Colon (tissue), 2 donors: Measurements from ENCODE around the gene CFAP45.

ENCODE experiments used
- FAIRE-seq: peaks from 2 replicates; lab custom pipeline; 2012; peaks lifted over from hg19 to GRCh38; lab: Jason Lieb, UNC
- donor health status: control.
- donor health status: control.

Gene CFAP45

DNA sequence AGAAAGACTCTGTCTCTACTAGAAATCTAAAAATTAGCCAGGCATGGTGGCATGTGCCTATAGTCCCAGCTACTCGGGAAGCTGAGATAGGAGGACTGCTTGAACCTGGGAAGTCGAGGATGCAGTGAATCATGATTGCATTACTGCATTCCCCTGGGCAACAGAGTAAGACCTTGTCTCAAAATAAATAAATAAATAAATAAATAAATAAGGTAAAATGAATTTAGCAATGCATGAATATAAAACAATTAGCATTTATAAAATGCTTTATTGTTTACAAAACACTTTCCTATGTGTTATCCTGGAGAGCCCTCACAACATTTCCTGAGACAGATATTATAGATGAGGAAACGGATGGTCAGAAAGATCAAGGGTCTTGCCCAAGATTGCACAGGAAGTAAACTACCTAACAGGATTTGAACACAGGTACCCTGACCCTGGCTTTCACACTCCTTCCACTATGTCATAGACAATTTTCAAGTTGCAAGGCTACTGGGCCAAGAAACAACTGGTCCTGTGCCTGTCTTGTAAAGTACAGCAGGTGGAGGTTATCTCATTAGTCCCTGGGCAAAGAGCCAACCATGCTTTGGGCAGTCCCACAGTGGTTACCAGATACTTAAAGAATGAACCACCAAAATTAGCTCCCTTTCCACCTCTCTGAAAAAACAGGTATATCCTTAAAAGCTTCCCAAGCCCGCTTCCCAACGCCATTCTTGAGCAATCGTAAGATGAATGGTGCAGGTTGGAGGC lies 22.1 kb downstream of the CFAP45 start:
- no peak for FAIRE-seq

DNA sequence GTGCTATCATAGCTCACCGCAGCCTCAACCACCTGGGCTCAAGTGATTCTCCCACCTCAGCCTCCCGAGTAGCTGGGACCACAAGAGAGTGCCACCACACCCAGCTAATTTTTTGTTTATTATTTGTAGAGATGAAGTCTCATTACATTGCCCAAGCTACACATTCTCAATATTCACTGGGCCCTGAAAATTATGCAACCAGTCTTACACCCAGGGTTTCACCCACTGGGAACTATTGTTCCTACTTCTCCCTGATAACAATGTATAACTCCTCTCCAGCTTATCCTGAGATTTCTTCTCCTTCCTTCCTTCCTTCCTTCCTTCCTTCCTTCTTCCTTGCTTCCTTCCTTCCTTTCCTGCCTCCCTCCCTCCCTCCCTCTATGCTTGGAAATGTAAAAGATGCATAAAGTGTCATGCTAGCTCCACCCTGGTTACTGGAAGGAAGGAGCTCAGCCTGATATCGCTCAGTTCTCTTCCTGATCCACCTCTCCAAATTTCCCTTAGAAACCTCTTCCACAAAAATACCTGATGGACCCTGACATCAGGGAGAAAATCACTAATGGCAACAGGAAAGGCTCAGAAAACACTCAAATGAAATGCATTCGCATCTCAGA lies 26.3 kb downstream of the CFAP45 start:
- FAIRE-seq, result no peak

DNA sequence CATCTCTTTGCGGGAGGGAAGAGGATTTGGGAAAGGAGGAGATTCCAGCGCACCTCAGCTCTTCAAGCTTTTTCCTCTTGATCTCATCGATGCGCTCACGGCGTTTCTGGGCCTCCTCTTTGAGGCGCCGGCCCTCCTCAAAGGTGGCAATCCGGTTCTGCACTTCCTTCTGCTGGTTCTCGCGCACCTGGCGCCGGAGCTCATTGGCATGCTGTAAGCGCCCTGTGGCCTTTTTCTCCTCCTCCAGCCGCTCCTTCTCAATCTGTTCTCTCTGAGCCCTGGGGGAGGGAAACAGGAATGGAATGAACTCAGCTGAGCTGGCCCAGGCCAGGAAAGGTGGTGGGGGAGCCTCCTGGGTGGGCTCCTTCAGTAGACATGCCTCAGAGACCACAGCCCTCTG lies 27.1 kb downstream of the CFAP45 start:
- no peak for FAIRE-seq

DNA sequence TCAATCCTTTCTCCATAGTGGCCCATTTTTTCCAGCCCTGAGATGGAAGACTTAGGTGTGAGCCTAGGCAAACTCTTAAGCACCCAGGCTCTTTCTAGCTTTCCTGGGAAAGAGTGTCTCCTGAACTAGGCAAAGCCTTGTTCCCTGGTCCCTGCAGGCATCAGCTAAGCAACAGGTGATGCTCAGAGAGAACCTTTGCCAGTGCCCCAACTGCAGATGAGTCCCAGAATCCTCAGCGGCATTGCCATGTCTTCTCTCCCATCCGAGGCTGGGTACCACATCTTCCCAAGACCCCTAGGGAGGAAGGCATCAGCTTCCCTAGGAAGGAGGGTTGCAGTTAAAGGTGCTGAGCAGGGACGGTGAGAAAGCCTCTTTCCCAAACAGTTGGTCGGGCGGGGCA lies 29.3 kb downstream of the CFAP45 start:
- FAIRE-seq, result no peak

DNA sequence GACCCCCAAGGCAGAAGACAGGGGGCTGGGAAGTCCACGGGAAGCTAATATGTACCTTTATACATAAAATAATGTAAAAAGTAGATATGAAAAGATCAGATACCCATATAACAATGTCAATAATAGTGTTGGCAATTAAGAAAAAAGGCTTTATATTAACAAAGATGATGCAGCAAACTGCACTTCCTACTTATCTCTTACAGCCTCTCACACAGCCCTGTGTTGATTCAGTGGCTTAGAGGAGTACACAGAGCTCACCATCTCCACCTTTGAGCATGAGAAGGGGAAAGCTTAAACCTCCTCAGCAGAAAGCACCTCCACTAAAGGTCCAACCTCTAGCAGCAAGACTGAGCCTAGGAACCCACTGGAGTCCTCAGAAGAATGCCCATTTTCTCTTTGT lies 30.4 kb downstream of the CFAP45 start:
- FAIRE-seq, result no peak

DNA sequence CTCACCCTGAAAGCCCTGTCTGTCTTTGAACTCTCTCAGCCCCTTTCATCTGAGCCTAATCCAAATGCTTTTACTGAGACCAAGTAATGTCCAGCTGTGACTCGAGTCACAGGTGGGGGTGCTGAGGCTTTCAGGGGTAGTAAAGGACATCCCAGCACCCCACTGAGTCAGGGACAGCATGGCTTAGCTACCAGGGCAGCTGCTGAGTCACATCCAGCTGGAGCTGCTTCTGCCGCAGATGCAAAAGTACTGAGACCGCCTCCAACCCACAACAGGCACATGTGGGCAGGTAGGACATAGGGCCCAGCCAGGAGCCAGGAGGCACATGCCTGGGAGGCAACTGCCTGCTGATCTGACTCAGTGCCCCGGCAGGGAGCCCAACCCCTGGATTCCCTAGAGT lies 30.8 kb downstream of the CFAP45 start:
- no peak for FAIRE-seq

DNA sequence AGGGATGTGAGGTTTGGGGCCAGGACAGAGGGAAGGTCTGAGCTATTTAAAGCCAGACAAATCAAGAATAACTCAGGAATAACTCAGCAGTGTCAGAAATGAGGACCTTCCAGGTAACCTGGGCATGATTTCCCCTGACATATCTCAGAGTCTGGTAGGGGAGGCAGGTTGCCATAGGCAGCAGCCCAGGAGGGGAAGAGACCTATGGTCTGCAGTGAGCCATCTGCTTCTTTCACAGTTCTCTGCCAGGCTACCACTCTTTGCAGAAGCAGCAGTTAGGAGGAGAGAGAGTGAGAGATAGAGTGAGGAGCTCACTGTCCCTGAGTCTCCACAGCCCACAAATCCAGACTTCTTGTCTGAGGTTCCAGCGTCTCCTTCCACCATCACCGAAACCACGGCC lies 31.2 kb downstream of the CFAP45 start:
- FAIRE-seq, result no peak

DNA sequence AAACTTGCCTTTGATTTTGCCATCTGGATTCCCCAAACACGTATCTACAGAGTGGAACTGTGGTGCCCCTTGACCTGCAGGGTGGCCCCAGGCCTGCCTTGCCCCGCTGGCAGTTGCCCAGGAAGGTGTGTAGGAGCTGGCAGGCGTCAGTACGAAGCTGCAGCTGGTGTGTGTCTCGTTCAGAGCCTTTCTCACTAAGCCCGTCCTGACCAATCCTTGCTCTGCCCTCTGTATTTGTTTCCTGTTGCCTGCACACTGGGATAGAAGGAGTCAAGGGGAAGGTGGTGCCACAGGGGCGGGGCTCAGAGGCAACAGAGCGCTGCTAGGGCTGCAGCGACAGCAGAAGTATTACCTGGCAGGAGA lies 32.3 kb downstream of the CFAP45 start:
- FAIRE-seq, result peak; percentile 47

DNA sequence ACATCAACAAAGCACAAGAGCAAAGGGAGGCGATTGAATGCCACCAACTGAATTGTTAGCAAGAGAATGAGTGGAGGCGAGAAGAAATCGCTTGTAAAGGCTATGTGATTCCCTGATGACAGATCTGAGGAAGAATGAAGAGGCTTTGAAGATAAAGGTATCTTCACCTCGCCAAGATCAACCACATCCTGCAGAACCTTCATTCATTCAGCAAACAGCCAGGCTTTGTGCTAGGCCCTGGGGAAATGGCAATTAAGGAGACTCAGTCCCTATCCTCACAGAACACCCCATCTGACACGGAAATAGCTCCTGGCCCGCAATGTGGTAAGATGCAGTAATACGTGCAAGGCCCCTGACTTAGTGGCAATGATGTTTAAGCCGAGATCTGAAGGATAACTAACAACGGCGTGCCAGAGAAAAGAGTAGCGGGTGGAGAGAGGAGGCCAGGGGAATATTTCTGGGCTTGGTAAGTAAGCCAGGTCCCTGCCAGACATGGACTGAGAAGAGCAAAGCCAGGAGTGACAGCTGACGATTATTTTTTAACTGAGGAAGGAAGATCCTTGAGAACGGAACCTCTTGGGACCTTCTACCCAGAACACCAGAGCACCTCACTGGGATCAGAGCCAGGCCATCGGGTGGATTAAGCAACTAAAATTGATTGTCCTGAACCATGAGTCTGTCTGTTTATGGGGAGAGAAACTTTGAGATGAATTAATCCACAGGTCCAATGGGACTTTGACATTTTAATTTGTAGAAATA lies 32.9 kb downstream of the CFAP45 start:
- FAIRE-seq, result no peak

DNA sequence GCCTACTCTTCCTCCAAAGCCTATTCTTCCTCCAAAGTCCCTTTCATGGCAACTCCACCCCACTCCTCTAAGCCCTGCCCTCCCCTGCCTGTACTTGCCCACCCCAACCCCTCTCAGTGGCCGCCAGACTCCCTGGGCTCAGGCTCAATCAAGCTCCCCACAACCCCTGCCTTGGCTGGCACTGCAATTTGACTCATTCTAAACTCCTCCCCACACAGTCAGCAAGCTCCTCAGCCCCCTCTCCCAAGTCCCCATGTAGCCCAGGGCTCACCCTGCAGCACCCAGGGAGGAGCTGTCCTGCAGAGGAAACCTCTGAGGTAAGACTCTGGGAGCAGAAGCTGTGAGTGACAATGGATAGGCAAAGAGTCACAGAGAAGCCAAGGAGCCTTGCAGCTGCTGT lies 33.9 kb downstream of the CFAP45 start:
- no peak for FAIRE-seq

DNA sequence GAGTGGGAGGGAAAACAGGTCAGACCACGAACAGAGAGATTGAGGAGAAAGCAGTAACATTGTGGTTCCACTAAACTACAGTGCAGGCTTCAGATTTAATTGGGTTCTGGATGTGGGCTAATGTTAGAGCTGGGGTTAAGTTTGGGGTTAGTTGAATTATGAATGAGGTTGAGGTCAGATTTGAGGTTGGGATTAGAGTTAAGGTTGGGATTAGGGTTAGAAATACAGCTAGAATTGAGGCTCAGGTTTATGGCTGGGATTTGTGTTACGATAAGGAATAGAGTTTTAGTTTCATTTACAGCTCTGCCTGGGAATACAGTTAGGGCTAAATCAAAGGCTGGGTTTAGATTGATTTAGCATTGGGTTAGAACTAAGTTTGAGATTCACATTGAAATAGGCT lies 35.7 kb downstream of the CFAP45 start:
- no peak for FAIRE-seq

DNA sequence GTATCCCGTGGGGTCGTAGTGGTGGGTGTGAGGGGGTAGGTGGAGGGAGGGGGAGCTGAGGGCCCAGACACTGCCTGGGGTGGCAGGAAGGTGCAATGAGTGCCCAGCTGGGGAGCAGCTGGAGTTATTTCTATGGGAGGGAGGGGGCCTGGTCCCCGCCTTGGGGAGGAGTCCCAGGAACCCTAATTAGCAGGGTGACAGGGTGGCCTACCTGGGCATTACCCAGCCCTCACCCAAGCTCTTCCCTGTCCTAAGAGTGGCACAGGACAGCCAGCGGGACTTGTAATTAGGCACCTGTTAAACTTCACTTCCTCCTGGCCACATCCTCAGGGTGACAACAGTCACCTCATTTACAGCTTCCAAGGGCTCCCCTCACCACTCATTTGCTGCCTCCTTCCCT lies 37.4 kb downstream of the CFAP45 start, which contains the start of gene VSIG8:
Gene VSIG8 (minus strand): TSS at position 101 of the 400 bp plus-strand sequence. CDS start 136 bp downstream, outside the sequence.
- no peak for FAIRE-seq

DNA sequence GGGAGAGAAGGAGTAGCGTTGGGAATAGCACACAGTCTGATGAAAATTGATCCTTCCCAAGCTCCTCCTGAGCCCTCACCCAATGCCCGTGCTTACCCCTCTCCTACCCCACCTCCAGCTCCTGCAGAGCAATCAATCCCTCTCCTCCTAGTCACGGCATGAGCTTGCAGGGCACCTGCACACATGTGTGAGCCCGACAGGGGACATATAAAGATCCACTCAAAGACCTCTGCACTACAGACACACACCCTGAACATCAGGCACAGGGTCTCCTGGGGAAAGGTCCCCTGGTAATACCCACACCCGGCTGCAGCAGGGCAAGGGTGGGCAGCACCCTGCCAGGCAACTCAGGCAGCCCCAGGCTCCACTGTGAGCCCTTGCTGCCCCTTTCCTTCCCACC lies 37.9 kb downstream of the CFAP45 start:
- FAIRE-seq, result no peak

DNA sequence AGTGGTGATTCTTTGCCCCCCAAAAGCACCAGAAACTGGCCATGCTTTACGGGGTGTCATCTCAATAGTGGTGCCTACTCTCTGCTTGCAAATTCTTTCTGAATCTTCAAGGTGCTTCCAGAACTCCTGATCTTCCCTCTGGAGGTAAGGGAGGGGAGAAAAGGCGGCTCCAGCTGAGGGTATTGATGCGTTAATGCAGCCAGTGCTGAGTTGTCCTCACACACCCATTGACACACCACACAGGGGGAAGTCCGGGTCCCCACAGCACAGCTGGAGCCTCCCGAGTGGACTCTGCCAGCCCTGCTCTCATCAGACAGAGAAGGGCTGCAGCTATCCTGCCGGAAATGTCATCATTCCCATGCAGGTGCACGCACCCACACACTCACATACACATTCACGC lies 38.7 kb downstream of the CFAP45 start:
- FAIRE-seq, result no peak

DNA sequence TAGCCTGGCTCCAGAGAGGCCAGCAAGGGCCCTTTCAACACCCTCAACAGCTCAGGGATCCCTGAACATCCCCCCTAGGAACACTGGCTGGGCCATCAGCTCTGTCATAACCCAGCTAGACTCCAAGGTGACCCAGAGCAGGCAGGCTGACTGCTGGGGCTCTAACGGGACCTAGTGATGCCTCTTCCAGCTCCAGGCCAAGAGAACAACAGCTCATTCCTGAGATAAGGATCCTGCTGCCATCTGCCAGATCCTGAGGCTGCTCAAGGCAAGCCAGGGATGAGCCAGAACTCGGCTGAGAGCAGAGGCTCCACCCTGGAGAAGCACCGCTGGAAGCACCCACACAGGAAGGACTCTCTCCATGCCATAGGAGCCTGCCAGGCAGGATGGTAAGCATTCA lies 39.5 kb downstream of the CFAP45 start:
- no peak for FAIRE-seq

DNA sequence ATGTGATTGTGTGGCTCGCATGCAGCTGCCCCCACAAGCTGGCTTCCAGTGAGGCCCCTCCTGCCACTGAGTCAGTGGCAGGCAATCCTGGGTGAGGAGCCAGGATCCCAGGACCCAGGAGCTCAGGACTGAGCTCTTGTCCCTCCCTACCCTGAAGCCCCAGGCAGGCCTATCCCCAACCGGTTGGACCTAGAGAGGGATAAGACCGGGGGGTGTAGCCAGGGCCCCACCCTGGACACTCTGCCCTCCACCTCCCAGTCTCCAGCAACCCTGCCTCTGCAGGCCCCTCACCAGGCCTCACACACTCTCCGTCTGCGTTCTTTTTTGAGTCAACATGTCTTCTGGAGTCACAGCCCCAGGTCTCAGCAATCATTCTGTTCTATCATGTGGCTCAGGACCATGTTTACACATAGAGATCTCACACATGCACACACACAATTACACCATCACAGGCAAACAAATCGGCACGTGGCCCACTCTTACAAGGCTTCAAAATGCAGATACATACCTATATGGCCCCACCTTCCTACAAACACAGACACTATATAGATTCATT lies 40.1 kb downstream of the CFAP45 start:
- FAIRE-seq, result no peak

DNA sequence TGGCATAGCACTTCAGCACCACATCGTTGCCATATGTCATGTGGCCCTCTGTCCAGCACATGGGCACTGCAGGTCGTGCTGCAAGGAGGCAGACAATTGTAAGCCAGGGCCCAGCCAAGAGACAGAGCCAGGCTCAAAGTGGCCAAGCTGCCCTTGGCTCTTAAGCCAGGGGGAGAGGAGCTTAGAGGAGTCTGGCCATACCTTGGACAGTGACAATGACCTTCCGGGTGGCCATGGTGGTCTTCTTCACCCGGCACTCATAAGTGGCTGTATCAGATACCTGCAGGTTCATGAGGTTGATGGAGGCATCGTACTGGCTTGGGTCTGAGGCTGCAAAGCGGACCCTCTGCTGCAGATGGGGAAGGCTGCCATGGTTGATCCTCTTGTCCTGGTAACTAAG lies 42.1 kb downstream of the CFAP45 start:
- FAIRE-seq, result no peak

DNA sequence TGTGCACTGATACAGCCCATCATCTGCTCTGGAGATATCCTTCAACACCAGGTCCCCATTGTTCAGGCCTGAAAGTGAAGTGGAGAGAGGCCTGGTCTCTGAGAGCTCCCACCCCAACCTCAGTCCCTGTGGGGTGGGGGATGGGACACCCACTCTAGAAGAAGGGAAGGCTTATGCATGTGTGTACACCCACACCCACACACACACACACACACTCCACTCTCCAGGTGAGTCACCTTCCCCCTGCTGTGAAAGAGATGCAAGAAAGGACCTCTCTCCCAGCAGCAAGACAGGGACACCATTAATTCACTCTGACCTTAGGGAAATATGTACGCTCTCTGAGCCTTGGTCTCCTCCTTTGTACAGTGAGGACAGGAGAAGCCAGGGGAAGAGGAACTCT lies 43.4 kb downstream of the CFAP45 start:
- FAIRE-seq, result no peak

DNA sequence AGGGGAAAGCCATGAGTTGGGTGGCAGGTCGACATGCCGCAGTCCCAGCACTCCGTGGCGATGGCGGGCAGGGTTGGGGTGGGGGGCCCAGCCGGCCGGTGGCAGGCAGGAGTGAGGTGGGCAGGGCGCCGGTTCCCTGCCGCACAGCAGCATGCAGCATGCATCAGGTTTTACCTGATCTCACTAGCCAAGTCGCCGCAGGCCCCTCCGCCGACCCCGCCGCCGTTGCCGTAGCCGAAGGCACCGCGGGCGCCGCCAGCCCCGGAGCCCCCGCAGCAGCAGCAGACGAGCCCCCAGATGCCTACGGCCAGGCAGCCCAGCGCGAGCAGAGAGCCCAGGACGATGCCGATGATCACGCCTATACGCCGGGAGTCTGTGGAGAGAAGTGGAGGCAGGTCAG lies 44.3 kb downstream of the CFAP45 start:
- FAIRE-seq, result no peak

DNA sequence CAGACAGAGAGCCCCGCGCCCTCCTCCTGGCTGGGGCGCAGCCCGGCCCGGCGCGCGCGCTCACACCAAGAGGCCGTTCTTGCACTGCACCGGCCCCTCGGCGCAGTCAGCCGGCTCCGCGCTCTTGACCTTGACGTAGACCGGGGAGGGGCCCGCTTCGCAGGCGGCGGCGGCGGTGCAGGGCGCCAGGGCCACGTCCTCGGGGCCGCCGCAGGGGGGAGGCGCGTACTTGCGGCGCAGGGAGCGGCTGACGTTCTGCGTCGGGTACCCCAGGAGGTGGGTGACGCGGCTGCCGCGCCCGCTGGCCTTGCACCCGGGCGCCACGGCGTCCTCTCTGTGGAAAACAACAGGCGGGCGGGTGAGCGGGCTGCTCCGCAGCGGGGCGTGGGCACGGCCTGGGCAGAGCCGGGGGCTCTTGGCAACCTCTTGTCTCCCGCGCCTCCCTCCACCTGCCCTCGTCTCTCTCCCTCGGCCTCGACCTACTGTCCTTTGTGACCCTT lies 45.2 kb downstream of the CFAP45 start:
- FAIRE-seq, result no peak

DNA sequence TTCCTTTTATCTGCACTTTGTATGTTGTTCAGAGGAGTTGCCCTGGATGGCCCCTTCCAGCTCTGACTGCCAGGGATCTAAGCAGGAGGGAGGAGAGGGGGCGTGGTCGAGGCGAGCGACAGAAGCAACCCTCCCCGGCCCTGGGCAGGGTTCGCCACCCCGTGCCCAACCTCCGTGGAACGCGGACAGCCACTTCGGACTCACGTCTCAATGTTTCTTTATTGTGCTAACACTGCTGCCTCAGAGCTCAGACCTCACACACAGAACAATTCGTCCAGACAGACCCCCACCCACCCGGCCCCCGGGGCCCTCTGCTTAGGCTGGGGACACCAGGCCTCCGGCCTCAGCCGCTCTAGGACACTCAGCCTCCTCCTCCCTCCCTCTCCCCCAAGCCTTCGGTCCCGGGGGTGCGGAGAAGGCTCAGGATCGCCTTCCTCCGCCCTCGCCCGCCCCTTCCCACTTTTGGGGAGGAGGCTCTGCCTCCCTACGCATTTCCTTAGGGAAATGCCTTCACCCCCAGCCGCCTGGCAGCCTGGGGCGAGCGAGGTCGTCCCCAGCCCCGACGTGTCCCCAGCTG lies 45.8 kb downstream of the CFAP45 start:
- no peak for FAIRE-seq

DNA sequence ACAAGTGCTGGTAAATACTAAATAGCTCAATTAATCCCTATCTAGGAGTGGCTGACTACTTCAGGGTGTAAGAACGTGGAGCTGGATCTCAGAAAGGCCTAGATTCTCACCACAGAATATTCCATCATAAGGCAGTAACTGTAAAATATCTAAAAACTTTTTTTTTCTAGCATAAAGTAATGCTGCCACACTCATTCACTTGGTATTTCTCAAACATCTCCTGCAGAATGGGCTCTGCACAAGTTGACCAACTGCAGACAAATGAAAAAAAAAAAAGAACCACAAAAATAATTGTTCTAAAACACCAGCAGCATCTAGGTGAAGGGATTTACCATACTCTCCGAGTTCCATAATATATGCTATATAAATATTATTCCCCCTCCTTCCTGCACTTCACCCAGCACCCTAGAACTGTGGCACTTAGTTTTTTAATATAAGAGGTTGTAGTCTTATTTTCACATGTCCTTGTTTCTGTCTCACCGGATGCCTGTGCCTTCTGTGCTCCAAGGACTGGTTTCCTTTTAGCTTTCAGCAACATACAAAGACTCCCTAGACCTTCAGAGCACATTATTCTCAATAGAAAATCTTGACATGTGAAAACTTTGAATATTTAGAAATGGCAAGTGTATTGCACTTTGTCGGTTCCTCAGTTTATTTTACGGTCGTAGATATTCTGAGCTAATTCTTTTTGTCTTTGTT lies 46.4 kb downstream of the CFAP45 start:
- FAIRE-seq, result no peak
